HepG2 (cell line): Measurements from ENCODE around the gene PEAK3. TPM values are rescaled to one million over a fixed set of nuclear protein-coding genes. Genes with fewer than 3 reads are reported as not detected.

Experiments used
- ATAC-seq: fragments of 200-7000 bp; cut with Tn5 transposase; 3 replicates; pipeline ENCODE4 v1.9.1; 2020; ENCODE audit warnings: mild to moderate bottlenecking, moderate library complexity
- BruUV-seq: library from RNA; stranded (reverse); fragments of 400-500 nt; replicated peaks from 2 replicates; lab custom pipeline; 2021; lab: Mats Ljungman, UMichigan
- CTCF ChIA-PET: fragments of 300-600 bp; formaldehyde crosslinking; extraction: SDS; loops from one replicate; lab custom pipeline; 2021; ENCODE audit warnings: low total read pairs, inconsistent platforms, low intra/inter-chr PET ratio; lab: Yijun Ruan, JAX
- POLR2A ChIA-PET: fragments of 350-600 bp; sonication (Branson Sonifier 250); formaldehyde crosslinking; loops from one replicate; lab custom pipeline; 2020; ENCODE audit warnings: antibody characterized with exemption, inconsistent platforms; lab: Yijun Ruan, JAX
- DNase-seq: peaks from one replicate; pipeline ENCODE4 v3.0.0-alpha.2; 2015; ENCODE audit warnings: low spot score
- FAIRE-seq: peaks from 3 replicates; lab custom pipeline; 2011; peaks lifted over from hg19 to GRCh38; lab: Jason Lieb, UNC
- H2AFZ ChIP-seq: one replicate; pipeline ENCODE4 v1.6.1; 2011; ENCODE audit warnings: low read length, inconsistent platforms
- H3K27ac ChIP-seq: fragments of 300-600 bp; 3 replicates; pipeline ENCODE4 v1.8.0; 2011; ENCODE audit warnings: mixed run types, mild to moderate bottlenecking, mixed read lengths, low read length, inconsistent platforms; ENCODE audit not compliant: insufficient read depth; ENCODE audit errors: extremely low read length
- H3K27me3 ChIP-seq, 2 experiments: fragments of 200-600 bp in 1 of 2; 2 replicates in 1 of 2; 3 replicates in 1 of 2; pipeline versions ENCODE4 v1.6.0 to v1.8.0; 2011; ENCODE audit warnings: low read length in 2 of 2, mild to moderate bottlenecking in 2 of 2, moderate library complexity in 2 of 2, inconsistent platforms in 1 of 2; ENCODE audit not compliant: insufficient read depth in 2 of 2, control insufficient read depth in 1 of 2
- H3K36me3 ChIP-seq, 2 experiments: fragments of 200-600 bp in 1 of 2; replicated peaks in 1 of 2; 2 replicates in 1 of 2; 3 replicates in 1 of 2; pipeline versions ENCODE4 v1.5.1 to v1.8.0; 2011; ENCODE audit warnings: low read length in 2 of 2, inconsistent platforms in 1 of 2; ENCODE audit not compliant: insufficient read depth in 2 of 2, control insufficient read depth in 1 of 2
- H3K4me1 ChIP-seq: 2 replicates; pipeline ENCODE4 v1.5.1; 2012; ENCODE audit warnings: low read length, inconsistent platforms; ENCODE audit not compliant: insufficient read depth
- H3K4me2 ChIP-seq: 2 replicates; pipeline ENCODE4 v1.6.0; 2011; ENCODE audit warnings: low read depth, low read length, inconsistent platforms
- H3K4me3 ChIP-seq, 3 experiments: fragments of 200-600 bp in 1 of 3; sonication (generic), shearing (Covaris generic) in 1 of 3; replicated peaks in 1 of 3; 2 replicates each; pipeline ENCODE4 v1.5.1; 2011 to 2016; ENCODE audit warnings: low read length in 3 of 3, inconsistent platforms in 2 of 3, low read depth in 2 of 3, mild to moderate bottlenecking in 2 of 3, control low read depth in 1 of 3, mixed read lengths in 1 of 3; ENCODE audit not compliant: insufficient read depth in 1 of 3
- H3K79me2 ChIP-seq: one replicate; pipeline ENCODE4 v1.6.1; 2011; ENCODE audit warnings: low read length, inconsistent platforms; ENCODE audit not compliant: insufficient read depth
- H3K9ac ChIP-seq: 2 replicates; pipeline ENCODE4 v1.6.0; 2011; ENCODE audit warnings: mild to moderate bottlenecking, low read depth, low read length, inconsistent platforms; ENCODE audit not compliant: insufficient read depth
- H3K9me3 ChIP-seq: 2 replicates; pipeline ENCODE4 v1.5.1; 2012; ENCODE audit warnings: mild to moderate bottlenecking, low read length
- H4K20me1 ChIP-seq: 2 replicates; pipeline ENCODE4 v1.6.0; 2011; ENCODE audit warnings: inconsistent platforms, mild to moderate bottlenecking, low read length, moderate library complexity; ENCODE audit not compliant: insufficient read depth
- AKNA ChIP-seq: sonication (generic); formaldehyde crosslinking; IDR thresholded peaks from 2 replicates; pipeline ENCODE4 v1.4.0; 2020; ENCODE audit warnings: missing genetic modification reagents, borderline replicate concordance
- FOXM1 ChIP-seq: sonication (generic); formaldehyde crosslinking; IDR thresholded peaks from 2 replicates; pipeline ENCODE4 v1.5.0; 2020; ENCODE audit warnings: missing genetic modification reagents
- GTF2F1 ChIP-seq: fragments of 150-350 bp; IDR thresholded peaks from 2 replicates; pipeline ENCODE4 v1.6.1; 2014; ENCODE audit warnings: low read length
- POLR2G ChIP-seq: fragments of 200-400 bp; formaldehyde crosslinking; IDR thresholded peaks from 2 replicates; pipeline ENCODE4 v1.6.1; 2018; ENCODE audit warnings: mild to moderate bottlenecking, low read depth, low read length, moderate library complexity
- RBFOX2 ChIP-seq: fragments of 200-400 bp; formaldehyde crosslinking; IDR thresholded peaks from 2 replicates; pipeline ENCODE4 v1.6.1; 2017; ENCODE audit warnings: low read depth, mild to moderate bottlenecking, low read length
- SRY ChIP-seq: sonication (generic); formaldehyde crosslinking; IDR thresholded peaks from 2 replicates; pipeline ENCODE4 v1.8.0; 2022; ENCODE audit warnings: mild to moderate bottlenecking, missing genetic modification reagents
- ZBTB14 ChIP-seq: sonication (generic); formaldehyde crosslinking; IDR thresholded peaks from 2 replicates; pipeline ENCODE4 v1.4.0; 2020; ENCODE audit warnings: missing genetic modification reagents
- ZBTB33 ChIP-seq: sonication (generic); formaldehyde crosslinking; IDR thresholded peaks from 2 replicates; pipeline ENCODE4 v1.4.0; 2020; ENCODE audit warnings: missing genetic modification reagents
- ZC3H13 ChIP-seq: sonication (generic); formaldehyde crosslinking; IDR thresholded peaks from 2 replicates; pipeline ENCODE4 v1.8.1; 2023; ENCODE audit warnings: mild to moderate bottlenecking, missing genetic modification reagents, moderate library complexity
- ZNF263 ChIP-seq: sonication (generic); formaldehyde crosslinking; IDR thresholded peaks from 2 replicates; pipeline ENCODE4 v1.4.0; 2020; ENCODE audit warnings: missing genetic modification reagents
- ZNF564 ChIP-seq: sonication (generic); formaldehyde crosslinking; IDR thresholded peaks from 2 replicates; pipeline ENCODE4 v1.8.1; 2023; ENCODE audit warnings: mild to moderate bottlenecking, missing genetic modification reagents
- ZNF629 ChIP-seq: sonication (generic); formaldehyde crosslinking; conservative IDR thresholded peaks from 2 replicates; pipeline ENCODE4 v1.5.0; 2020; ENCODE audit warnings: missing genetic modification reagents
- ZNF740 ChIP-seq: sonication (generic); formaldehyde crosslinking; IDR thresholded peaks from 2 replicates; pipeline ENCODE4 v1.4.0; 2020; ENCODE audit warnings: missing genetic modification reagents
- ZNF841 ChIP-seq: sonication (generic); formaldehyde crosslinking; IDR thresholded peaks from 2 replicates; pipeline ENCODE4 v1.8.1; 2023; ENCODE audit warnings: missing genetic modification reagents, borderline replicate concordance
- WGBS: methylation state at CpG from one replicate; pipeline ENCODE4 v1.1.6; 2017; ENCODE audit warnings: low lambda C conversion rate; 5-methylcytosine and 5-hydroxymethylcytosine counted together
- in situ Hi-C: cut with HindIII; loops from 2 replicates; pipeline ENCODE4 v1.10.0; 2017; ENCODE audit warnings: low pct_unique_long_range_greater_than_20kb; ENCODE audit not compliant: extremely low pct_ligation_motif_present
- intact Hi-C: fragments of 100-400 bp; cut with micrococcal nuclease; formaldehyde crosslinking; loops from one replicate; pipeline ENCODE4 v1.10.0; 2022; ENCODE audit not compliant: unreplicated experiment
- polyA plus RNA-seq, 8 experiments: library from polyadenylated mRNA; depleted of rRNA in 3 of 8; stranded (reverse) in 7 of 8; unstranded in 1 of 8; fragments of >200 nt; fragmentation: Illumina TruSeq in 4 of 8; extraction: Trizol in 4 of 8; gene quantifications; 2 replicates each; pipeline versions ENCODE4 v1.2.1 to v1.2.3, GENCODE V29; 2011 to 2016; ENCODE audit warnings: low read depth in 4 of 8, missing spikeins in 1 of 8, mixed read lengths in 1 of 8; ENCODE audit not compliant: insufficient read depth in 1 of 8
- total RNA-seq, 5 experiments: library from RNA; depleted of rRNA; stranded (reverse); fragments of >200 nt; fragmentation: Illumina TruSeq; extraction: Trizol; gene quantifications; 2 replicates each; pipeline ENCODE4 v1.2.3, GENCODE V29; 2016; ENCODE audit warnings: low read depth in 1 of 5

Gene PEAK3
- total and polyA plus RNA-seq, 2 of the 13 experiments (the other 11 are each of a cell fraction or from before 2014, with no cell fraction given), result not detected

GRCh38 chr19:2271234-2272103 is 10.5 kb downstream of the PEAK3 start:
- Histone ChIP-seq H3K27me3 (no peaks in the 10 kb centered on the region; a peak in 1 of 5 replicates), H3K4me1 (peaks cover 48% of the 10 kb centered on the region), H3K4me3 (peak overlapping the region; percentile 93 to 96 (median 94)), H3K36me3 (peaks cover 4 to 17% of the 10 kb centered on the region in 2 experiments; a peak in 4 of 5 replicates), H3K79me2 (peaks cover 39% of the 10 kb centered on the region), H3K9ac (peak overlapping the region; percentile 96), H3K9me3 (no peaks in the 10 kb centered on the region), H2AFZ (no peak overlapping the region), H4K20me1 (peaks cover 57% of the 10 kb centered on the region), H3K4me2 (peak overlapping the region; percentile 85), H3K27ac (peak overlapping the region; percentile 60)
- ATAC-seq, result no peak
- intact Hi-C loops (loop anchor here (5.0 kb wide), 1 partner anchor 34 kb away; the partner anchor contains the start of genes PLEKHJ1 and SF3A2), in situ Hi-C loops (no loop called here)
- ChIA-PET POLR2A (interaction anchor here (0.6 to 2.9 kb wide), 8 partner anchors 12 to 353 kb away, joined by 3 to 11 read pairs (median 4); partner anchors contain the start of gene PLEKHJ1), CTCF (interaction anchor here (1.2 kb wide), 1 partner anchor 35 kb away, joined by 4 read pairs; the partner anchor contains the start of genes PLEKHJ1 and SF3A2)
- 93% methylated on average over 2 of the region's 43 CpGs for WGBS
- TSS peak; percentile 32 for BruUV-seq
- no peak for DNase-seq
- FAIRE-seq, result no peak
- TF ChIP-seq ZNF740 (CRISPR knock-in tag), result no peak
- no peak for TF ChIP-seq ZNF629 (CRISPR knock-in tag)
- TF ChIP-seq FOXM1 (CRISPR knock-in tag), result no peak
- 0 out of 2 replicates have a peak, but pooled peaks have one; percentile 31 for TF ChIP-seq POLR2G
- peak; percentile 78 for TF ChIP-seq ZNF263 (CRISPR knock-in tag)
- TF ChIP-seq ZC3H13 (CRISPR knock-in tag), result 0 out of 2 replicates have a peak, but pooled peaks have one; percentile 51
- 0 out of 2 replicates have a peak, but pooled peaks have one; percentile 20 for TF ChIP-seq SRY
- no peak for TF ChIP-seq GTF2F1
- TF ChIP-seq RBFOX2, result peak; percentile 51; the same call in 1 of the 2 replicates
- no peak for TF ChIP-seq AKNA
- TF ChIP-seq ZBTB14 (CRISPR knock-in tag), result 0 out of 2 replicates have a peak, but pooled peaks have one; percentile 3
- TF ChIP-seq ZNF841 (CRISPR knock-in tag), result no peak
- TF ChIP-seq ZNF564 (CRISPR knock-in tag), result no peak
- TF ChIP-seq ZBTB33 (CRISPR knock-in tag), result peak; percentile 81; the same call in 1 of the 2 replicates
